Measurements from ENCODE around the gene NPC2. TPM values are rescaled to one million over a fixed set of nuclear protein-coding genes. Genes with fewer than 3 reads are reported as not detected.
"Not testable (repeated sequence)": the region's sequence is repeated elsewhere in the genome, so short reads cannot be mapped to it uniquely, and the experiment has no call there.

The NPC2 gene
- total RNA-seq, 2 experiments from 2014 or later = 32.5 to 36.8 TPM

DNA sequence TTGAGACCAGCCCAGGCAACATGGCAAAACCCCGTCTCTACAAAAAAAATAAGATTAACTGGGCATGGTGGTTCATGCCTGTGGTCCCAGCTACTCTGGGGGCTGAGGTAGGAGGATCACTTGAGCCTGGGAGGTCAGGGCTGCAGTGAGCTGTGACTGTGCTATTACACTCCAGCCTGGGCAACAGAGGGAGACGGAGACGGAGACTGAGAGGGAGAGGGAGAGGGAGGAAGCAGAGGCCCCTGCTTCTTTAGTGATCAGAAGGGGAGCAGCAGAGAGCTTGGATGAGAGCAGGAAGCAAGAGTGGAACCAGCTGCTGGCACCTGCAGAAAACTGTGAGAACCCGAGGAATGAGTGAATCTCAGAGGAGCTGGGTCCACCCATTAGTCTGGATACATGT is 46.4 kb upstream of the NPC2 start:
- DNase-seq = no peak
- no peaks in the 10 kb centered on the region for H3K4me1 Mint-ChIP-seq (ENCODE audit: low read depth)
- TF ChIP-seq CTCF (IDR thresholded peaks at IDR 0.05) = no peak

GRCh38 chr14:74538411-74539391 is 45.6 kb upstream of the NPC2 start:
- H3K4me1 Mint-ChIP-seq (ENCODE audit: low read depth) = no peaks in the 10 kb centered on the region
- Histone ChIP-seq H3K4me1 (ENCODE audit: insufficient read depth, low read length) (no peaks in the 10 kb centered on the region), H3K36me3 (ENCODE audit: insufficient read depth, low read length) (no peaks in the 10 kb centered on the region), H3K9me3 (ENCODE audit: control insufficient read depth in 1 of 2, insufficient read depth in 1 of 2, low read length in 2 of 2) (no peaks in the 10 kb centered on the region), H3K27ac (ENCODE audit: low read depth in 1 of 2, low read length in 2 of 2) (no peak overlapping the region), H3K27me3 (ENCODE audit: control insufficient read depth in 1 of 2, insufficient read depth in 2 of 2, low read length in 2 of 2) (no peaks in the 10 kb centered on the region), H3K4me3 (ENCODE audit: low read length) (no peak overlapping the region)
- intact Hi-C loops (cut with DNase I, micrococcal nuclease) = no loop called here
- no peak overlapping the region for H3K27ac Mint-ChIP-seq
- no peak overlapping the region for H3K4me3 Mint-ChIP-seq
- ChIA-PET POLR2A (no interaction called here), CTCF (no interaction called here)
- DNase-seq (no peak), ATAC-seq (ENCODE audit: poor library complexity) (no peak)
- TF ChIP-seq CTCF (IDR thresholded peaks at IDR 0.05) = no peak
- no peaks in the 10 kb centered on the region for H3K27me3 Mint-ChIP-seq
- no peaks in the 10 kb centered on the region for H3K9me3 Mint-ChIP-seq
- H3K36me3 Mint-ChIP-seq (ENCODE audit: low read depth) = no peaks in the 10 kb centered on the region

More for the DNA sequence above, 46.4 kb upstream of the NPC2 start:
- no peaks in the 10 kb centered on the region for H3K9me3 ChIP-seq (ENCODE audit: control insufficient read depth in 1 of 2, insufficient read depth in 1 of 2, low read length in 2 of 2)
- no peaks in the 10 kb centered on the region for H3K36me3 ChIP-seq (ENCODE audit: insufficient read depth, low read length)
- H3K9me3 Mint-ChIP-seq = no peaks in the 10 kb centered on the region
- H3K27me3 Mint-ChIP-seq = no peaks in the 10 kb centered on the region
- H3K4me1 ChIP-seq (ENCODE audit: insufficient read depth, low read length) = no peaks in the 10 kb centered on the region
- intact Hi-C loops (cut with DNase I, micrococcal nuclease) = no loop called here
- ATAC-seq (ENCODE audit: poor library complexity) = no peak
- H3K36me3 Mint-ChIP-seq (ENCODE audit: low read depth) = no peaks in the 10 kb centered on the region
- ChIA-PET CTCF (no interaction called here), POLR2A (no interaction called here)
- no peak overlapping the region for H3K27ac ChIP-seq (ENCODE audit: low read depth in 1 of 2, low read length in 2 of 2)
- H3K27ac Mint-ChIP-seq = no peak overlapping the region
- H3K4me3 Mint-ChIP-seq = no peak overlapping the region
- no peaks in the 10 kb centered on the region for H3K27me3 ChIP-seq (ENCODE audit: control insufficient read depth in 1 of 2, insufficient read depth in 2 of 2, low read length in 2 of 2)
- H3K4me3 ChIP-seq (ENCODE audit: low read length) = no peak overlapping the region

DNA sequence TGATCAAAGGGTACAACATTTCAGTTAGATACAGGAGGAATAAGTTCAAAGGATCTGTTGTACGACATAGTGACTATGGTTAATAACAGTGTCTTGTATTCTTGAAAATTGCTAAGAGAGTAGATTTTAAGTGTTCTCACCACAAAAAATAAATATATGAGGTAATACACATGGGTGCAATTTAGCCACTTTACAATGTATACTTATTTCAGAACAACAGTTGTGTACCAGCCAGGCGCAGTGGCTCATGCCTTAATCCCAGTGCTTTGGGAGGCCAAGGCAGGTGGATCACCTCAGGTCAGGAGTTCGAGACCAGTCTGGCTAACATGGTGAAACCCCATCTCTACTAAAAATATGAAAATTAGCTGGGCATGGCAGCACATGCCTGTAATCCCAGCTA is 43.2 kb upstream of the NPC2 start:
- H3K9me3 Mint-ChIP-seq; H3K4me1 Mint-ChIP-seq (ENCODE audit: low read depth); H3K36me3 ChIP-seq (ENCODE audit: insufficient read depth, low read length); H3K27ac ChIP-seq (ENCODE audit: low read depth in 1 of 2, low read length in 2 of 2); H3K27me3 Mint-ChIP-seq; H3K4me3 Mint-ChIP-seq; H3K4me3 ChIP-seq (ENCODE audit: low read length); ATAC-seq (ENCODE audit: poor library complexity); H3K9me3 ChIP-seq (ENCODE audit: control insufficient read depth in 1 of 2, insufficient read depth in 1 of 2, low read length in 2 of 2); H3K27me3 ChIP-seq (ENCODE audit: control insufficient read depth in 1 of 2, insufficient read depth in 2 of 2, low read length in 2 of 2); H3K4me1 ChIP-seq (ENCODE audit: insufficient read depth, low read length); POLR2A ChIA-PET; DNase-seq; H3K36me3 Mint-ChIP-seq (ENCODE audit: low read depth); H3K27ac Mint-ChIP-seq; CTCF ChIA-PET; intact Hi-C loops (cut with DNase I, micrococcal nuclease): not testable (repeated sequence)

All from CD4-positive, alpha-beta T cell (primary cell).